ENCODE results near the gene NCS1. TPM values are rescaled to one million over a fixed set of nuclear protein-coding genes. Genes with fewer than 3 reads are reported as not detected.

The NCS1 gene
- total RNA-seq, 1 donor from 2014 or later: 54.6 TPM

DNA sequence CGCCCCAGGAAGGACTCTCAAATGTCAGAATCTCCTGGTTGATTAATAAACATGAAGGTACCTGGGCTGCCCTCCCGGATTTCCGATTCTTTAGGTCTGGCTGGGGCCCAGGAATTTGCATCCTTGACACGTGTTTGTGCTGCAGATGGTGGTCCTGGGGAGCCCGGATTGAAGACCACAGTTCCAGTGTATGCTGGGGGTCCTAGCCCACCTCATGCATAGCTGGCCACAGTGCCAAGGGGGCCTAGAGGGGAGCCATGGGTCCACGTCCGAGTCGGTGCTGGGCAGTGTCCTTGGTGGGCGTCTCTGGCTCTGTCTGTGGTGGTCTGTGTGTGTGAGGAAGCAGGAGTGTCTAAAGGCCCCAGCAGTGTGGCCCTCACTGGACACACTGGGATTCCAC is 3.2 kb downstream of the NCS1 start:
- no peak for DNase-seq (ENCODE audit: low spot score)

- DNase-seq (ENCODE audit: low spot score): no peak
Measured at GRCh38 chr9:130176760-130177159, 4.6 kb downstream of the NCS1 start.

GRCh38 chr9:130177898-130178805 is 5.9 kb downstream of the NCS1 start:
- no peak for DNase-seq (ENCODE audit: low spot score)

DNA sequence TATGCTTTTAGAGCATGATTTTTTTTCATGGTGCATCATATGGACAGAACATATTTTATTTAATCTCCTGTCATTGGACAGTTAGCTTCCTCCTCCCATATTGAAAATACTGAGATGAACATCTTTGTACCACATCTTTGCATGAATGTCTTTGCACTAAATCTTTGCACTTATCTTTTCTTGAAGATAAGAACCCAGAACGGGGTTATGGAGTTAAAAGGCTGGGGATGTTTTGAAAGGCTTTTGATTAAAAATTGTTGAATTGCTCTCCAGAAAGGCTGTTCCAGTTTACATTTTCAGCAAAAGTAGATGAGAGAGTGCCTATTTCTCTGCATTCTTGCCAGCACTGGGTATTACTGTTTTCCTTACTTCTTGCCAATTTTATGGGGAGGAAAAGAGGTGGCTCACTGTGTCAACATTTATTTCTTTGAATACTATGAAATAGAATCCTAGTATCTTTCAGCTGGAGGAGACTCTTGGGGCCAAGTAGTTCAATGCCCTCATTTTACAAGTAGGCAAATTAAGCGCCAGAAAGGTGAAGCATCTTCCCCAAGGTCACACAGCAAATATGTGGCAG is 7.2 kb downstream of the NCS1 start:
- DNase-seq (ENCODE audit: low spot score): no peak

DNA sequence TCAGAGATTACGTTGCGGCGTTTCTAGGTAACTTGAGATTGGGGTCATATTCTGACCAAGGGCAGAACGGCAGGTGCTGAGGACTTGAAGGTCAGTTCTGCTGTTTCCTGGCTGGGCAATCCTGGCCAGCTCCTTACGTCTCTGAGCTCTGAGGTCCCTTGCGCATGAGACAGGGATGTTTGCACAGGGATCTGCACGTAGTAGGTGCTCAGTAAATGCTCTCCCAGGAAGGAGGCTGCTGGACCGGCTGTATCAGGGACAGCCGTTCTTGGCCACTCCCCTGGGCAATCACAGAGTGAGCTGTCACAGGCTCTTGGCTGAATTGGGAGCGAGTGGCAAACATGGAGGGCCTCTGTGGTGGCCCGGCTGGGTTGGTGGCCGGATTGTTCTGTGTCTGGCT is 8.3 kb downstream of the NCS1 start:
- no peak for DNase-seq (ENCODE audit: low spot score)

DNA sequence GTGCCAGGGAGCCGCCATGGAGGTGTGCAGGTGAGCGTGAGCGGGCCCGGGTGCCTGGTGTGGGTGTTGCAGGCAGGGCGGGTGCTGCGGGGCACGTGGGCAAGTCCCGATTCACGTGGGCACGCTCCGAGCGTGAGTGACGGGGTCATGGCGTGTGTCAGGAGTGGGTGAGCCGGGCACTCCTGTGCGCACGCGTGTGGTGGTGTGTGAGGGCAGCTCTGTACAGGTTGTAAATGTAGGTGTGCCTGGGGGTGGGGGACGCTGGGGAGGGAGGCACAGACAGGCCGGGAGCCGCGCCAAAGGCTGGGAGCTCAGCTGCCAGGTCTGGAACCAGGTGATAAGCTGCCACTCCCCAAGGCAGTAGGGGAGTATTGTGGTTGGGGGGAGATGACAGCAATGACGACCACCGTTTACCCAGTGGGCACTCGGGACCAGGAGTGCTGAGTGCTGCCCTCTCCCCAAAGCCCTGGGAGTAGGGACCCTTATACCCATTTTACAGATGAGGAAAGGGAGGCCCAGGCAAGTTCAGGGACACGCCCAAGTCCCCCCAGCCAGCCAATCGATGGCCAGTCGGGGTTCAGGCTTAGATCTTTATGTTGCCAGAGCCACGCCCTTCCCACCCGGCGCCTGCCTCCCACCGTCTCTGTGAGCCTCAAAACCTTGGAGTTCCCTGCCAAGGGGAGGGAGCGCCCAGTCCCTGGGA is 9.6 kb downstream of the NCS1 start:
- DNase-seq (ENCODE audit: low spot score): no peak

GRCh38 chr9:130182381-130182909 is 10.2 kb downstream of the NCS1 start:
- DNase-seq (ENCODE audit: low spot score): no peak

DNA sequence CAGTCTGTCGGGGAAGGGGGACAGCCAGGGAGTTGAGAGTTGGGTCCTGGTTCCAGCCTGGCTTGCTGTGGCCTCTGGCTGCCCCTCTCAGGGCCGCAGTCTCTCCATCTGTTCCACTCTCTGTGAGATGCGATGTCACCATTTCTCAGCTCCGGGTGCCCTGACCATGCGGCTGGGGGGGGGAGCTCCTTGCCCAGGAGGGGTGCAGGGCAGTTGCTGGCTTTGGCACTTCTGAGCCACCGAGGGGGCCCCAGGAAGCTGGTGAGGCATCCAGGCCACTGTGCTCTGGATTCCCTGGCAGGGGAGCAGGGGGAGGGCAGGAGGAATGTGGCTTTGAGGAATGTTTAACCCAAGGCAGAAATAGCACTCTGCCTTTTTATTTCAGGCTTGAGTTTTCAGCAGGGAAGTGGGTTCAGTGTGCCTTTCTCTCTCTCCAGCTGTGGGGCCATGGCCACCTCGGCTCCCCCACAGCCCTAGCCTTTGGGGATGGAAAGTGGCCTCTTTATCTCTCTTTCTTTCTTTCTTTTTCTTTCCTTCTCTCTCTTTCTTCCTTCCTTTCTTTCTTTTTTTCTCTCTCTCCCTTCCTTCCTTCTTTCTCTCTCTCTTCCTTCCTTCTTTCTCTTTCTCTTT is 11.0 kb downstream of the NCS1 start:
- DNase-seq (ENCODE audit: low spot score): no peak

- no peak for DNase-seq (ENCODE audit: low spot score)
Measured at GRCh38 chr9:130185017-130185416, 12.8 kb downstream of the NCS1 start.

GRCh38 chr9:130185490-130186031 is 13.4 kb downstream of the NCS1 start:
- DNase-seq (ENCODE audit: low spot score): no peak

DNA sequence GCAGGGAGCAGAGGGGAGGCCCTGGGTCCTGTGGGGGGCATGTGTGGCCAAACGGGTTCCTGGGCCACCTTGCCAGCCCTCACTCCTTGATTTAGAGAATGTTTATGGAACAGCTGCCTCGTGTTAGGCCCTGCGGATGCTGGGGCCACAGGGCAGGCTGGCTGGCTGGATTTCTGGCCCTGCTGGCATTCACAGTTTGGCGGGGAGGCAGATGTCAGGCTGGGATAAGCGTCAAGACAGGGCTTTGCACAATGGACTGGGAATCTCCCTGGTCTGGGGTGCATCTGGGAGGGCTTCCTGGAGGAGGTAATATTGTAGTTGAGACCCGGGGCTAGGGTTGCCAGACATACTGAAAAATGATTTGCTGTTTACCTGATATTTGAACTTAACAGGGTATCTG is 13.8 kb downstream of the NCS1 start:
- DNase-seq (ENCODE audit: low spot score): no peak

GRCh38 chr9:130186839-130187522 is 14.8 kb downstream of the NCS1 start:
- peak; percentile 77 for DNase-seq (ENCODE audit: low spot score)

GRCh38 chr9:130187523-130187846 is 15.3 kb downstream of the NCS1 start:
- no peak for DNase-seq (ENCODE audit: low spot score)

DNA sequence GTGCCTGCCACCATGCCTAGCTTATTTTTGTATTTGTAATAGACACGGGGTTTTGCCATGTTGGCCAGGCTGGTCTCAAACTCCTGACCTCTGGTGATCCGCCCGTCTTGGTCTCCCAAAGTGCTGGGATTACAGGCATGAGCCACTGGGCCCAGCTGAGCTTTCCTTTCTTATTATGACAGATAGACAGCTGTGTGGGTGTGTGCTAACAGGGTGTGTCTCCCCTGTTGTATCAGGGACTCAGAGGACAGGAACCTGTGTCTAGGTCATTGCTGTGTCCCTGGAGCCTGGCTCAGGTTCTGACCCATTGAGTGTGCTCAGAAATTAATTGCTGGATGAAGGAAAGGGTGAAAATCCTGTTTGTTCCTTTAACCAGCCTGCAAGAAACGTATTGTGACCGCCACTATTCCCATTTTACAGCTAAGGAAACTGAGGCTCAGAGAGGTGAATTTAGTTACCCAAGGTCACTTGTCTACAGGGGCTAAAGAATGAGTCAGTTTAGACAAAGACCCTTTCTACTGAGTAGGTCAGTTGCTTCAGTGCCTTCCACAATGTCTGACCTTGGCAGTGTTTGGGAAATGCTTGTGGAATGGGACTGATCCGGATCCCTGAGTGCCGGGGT is 16.8 kb downstream of the NCS1 start:
- no peak for DNase-seq (ENCODE audit: low spot score)

DNA sequence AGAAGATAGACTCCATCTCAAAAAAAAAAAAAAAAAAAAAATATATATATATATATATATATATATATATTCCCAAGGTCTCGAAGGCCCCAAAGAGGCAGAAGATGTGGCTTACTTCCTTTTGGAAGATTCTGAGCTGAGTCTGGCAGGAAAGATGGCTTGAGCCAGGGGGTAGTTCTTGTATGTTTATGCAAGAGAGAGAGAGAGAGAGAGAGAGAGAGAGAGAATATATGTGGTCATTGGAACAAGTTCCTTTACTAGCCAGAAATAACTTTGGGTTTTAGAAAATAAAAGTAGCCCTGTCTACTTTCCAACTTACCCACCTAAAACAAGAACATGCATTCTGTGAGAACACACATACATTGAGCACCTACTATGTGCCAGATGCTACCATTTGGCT is 17.6 kb downstream of the NCS1 start:
- DNase-seq (ENCODE audit: low spot score): no peak

DNA sequence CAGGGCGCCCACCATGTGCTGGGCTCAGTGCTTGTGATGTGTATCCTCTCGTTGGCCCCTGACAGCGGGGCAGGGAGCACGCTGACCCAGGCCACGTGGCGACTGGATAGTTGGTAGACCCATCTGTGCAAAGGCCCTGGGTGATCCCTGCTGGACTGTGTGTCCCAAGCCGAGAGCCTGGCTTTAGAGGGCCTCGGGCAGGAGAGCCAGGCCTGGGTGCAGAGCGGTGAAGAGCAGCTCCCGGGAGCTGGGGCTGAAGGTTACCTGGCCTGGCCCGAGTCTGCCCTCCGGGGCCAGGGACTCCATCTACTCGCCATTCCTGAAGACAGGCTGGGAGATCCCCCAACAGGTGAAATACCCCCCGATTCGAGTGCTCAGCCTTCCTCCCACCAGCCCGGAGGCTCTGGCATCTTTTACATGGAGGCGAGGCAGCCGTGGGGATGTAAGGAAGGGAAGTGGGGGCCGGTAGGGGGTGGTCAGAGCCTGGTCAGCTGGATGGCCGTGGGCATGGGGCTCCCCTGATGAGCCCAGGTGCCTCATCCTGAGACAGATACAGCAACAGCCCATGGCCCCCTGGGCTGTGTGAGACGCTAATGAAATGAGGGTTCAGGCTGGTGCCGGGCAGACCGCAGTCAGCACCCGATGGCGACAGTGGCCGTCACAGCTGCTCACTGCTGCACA is 19.0 kb downstream of the NCS1 start:
- DNase-seq (ENCODE audit: low spot score): no peak

DNA sequence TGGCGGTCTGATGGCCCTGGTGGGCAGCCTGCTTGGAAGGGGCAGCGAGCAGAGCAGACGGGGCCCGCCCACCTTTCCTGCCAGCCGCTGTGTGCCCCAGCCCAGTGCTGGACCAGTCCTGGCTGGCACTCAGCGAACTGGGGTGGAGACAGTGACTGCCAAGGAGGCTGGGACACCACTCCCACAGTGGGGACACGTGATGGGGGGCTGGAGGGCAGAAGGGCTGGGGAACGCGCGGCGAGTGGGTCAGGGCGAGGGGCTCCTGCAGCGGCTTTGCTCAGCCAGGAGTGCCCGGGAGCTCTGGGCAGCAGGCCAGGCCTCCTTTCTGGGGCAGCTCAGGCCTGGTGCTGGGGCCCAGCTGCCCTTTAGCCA is 19.5 kb downstream of the NCS1 start:
- no peak for DNase-seq (ENCODE audit: low spot score)

DNA sequence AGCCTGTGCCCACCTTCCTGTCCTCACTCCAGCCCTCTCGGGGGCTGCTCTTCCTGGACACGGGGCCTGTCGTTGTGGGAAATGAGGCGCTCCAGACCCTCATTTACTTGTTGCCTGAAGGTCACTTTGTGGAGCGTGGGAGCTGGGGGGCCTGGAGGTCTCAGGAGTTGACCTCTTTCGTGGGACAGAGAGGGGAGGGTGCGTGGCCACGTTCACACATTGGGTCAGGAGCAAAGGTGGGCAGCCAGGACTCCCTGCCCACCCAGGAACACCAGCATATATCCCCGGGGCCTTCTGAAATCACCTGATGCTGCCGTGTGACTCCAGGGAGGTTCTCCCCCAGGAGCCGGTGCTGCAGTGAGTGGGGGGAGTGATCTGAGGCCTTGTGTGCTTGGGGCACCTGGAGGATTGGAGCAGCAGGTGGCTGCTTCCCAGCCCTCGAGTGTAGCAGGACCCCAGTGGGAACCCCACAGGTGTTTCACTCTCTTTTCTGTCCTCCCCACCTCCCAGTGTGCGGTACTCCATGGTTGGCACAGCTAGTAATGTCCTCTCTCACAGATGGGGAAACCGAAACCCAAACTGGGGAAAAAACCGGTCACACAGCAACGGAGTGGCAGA is 20.3 kb downstream of the NCS1 start:
- DNase-seq (ENCODE audit: low spot score): no peak

DNA sequence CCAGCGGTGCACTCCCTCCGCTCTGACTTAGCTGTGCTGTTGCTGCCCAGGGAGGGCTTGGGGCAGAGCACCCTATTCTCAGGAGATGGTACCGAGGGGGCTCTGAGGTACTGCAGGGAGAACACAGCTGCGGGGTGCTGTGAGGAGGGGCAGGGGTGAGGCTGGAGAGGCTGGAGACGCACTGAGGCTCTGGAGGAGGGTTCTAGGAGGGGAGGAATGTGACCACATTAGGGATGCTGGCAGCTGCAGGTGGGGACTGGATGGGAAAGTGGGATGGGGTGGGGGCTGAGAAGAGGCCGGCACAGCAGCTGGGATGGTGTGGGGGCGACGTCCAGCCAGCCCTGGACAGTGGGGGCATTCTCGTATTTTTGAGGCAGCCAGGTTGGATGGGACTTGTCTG is 20.9 kb downstream of the NCS1 start:
- DNase-seq (ENCODE audit: low spot score): no peak

Measured in ureter (tissue), 1 donor.